IMR-90 (cell line): ENCODE data around the gene AKT1S1. TPM values are rescaled to one million over a fixed set of nuclear protein-coding genes. Genes with fewer than 3 reads are reported as not detected.

Experiments used
- ATAC-seq: fragments of 200-7000 bp; cut with Tn5 transposase; 2 replicates; pipeline ENCODE4 v1.9.1; 2020; ENCODE audit warnings: low read depth, mild to moderate bottlenecking, moderate library complexity
- BruUV-seq: library from RNA; stranded (reverse); fragments of 400-500 nt; replicated peaks from 2 replicates; lab custom pipeline; 2021; lab: Mats Ljungman, UMichigan
- CTCF ChIA-PET: fragments of 300-600 bp; formaldehyde crosslinking; extraction: SDS; loops from one replicate; lab custom pipeline; 2021; ENCODE audit warnings: antibody characterized with exemption; lab: Yijun Ruan, JAX
- POLR2A ChIA-PET: fragments of 300-600 bp; sonication (Branson Sonifier 250); formaldehyde crosslinking; loops from one replicate; lab custom pipeline; 2022; ENCODE audit warnings: antibody characterized with exemption; ENCODE audit not compliant: unreplicated experiment; lab: Charles Lee
- DNase-seq: peaks from one replicate; pipeline ENCODE4 v3.0.0; 2013
- H2AFZ ChIP-seq: replicated peaks from 2 replicates; pipeline ENCODE3; 2013; ENCODE audit warnings: low read length, mild to moderate bottlenecking; ENCODE audit not compliant: poor library complexity
- H2AK5ac ChIP-seq: 2 replicates; pipeline ENCODE4 v1.6.1; 2013; ENCODE audit warnings: low read depth, low read length, inconsistent platforms
- H2AK9ac ChIP-seq: replicated peaks from 2 replicates; pipeline ENCODE3; 2013; ENCODE audit warnings: mild to moderate bottlenecking, low read depth, low read length, moderate library complexity; ENCODE audit not compliant: poor library complexity
- H2BK120ac ChIP-seq: 2 replicates; pipeline ENCODE4 v1.6.1; 2013; ENCODE audit warnings: low read depth, low read length, inconsistent platforms
- H2BK15ac ChIP-seq: 3 replicates; pipeline ENCODE4 v1.6.1; 2013; ENCODE audit warnings: low read depth, low read length, inconsistent platforms
- H2BK20ac ChIP-seq: 2 replicates; pipeline ENCODE4 v1.6.1; 2013; ENCODE audit warnings: low read depth, mild to moderate bottlenecking, inconsistent platforms, low read length, moderate library complexity
- H2BK5ac ChIP-seq: 2 replicates; pipeline ENCODE4 v1.6.1; 2013; ENCODE audit warnings: mild to moderate bottlenecking, low read depth, low read length, inconsistent platforms; ENCODE audit not compliant: poor library complexity, severe bottlenecking
- H3K14ac ChIP-seq: replicated peaks from 2 replicates; pipeline ENCODE4 v1.6.1; 2013; ENCODE audit warnings: low read depth, low read length, inconsistent platforms
- H3K18ac ChIP-seq: 2 replicates; pipeline ENCODE4 v1.6.1; 2013; ENCODE audit warnings: low read depth, low read length, control low read depth
- H3K23ac ChIP-seq: 2 replicates; pipeline ENCODE4 v1.6.1; 2013; ENCODE audit warnings: low read depth, low read length, inconsistent platforms
- H3K27ac ChIP-seq: 2 replicates; pipeline ENCODE4 v1.5.1; 2013; ENCODE audit warnings: mild to moderate bottlenecking, control low read depth, low read length; ENCODE audit not compliant: insufficient read depth
- H3K27me3 ChIP-seq: 2 replicates; pipeline ENCODE4 v1.6.1; 2013; ENCODE audit warnings: low read length; ENCODE audit not compliant: control insufficient read depth, insufficient read depth
- H3K36me3 ChIP-seq: 2 replicates; pipeline ENCODE4 v1.6.1; 2013; ENCODE audit warnings: low read length, mixed read lengths; ENCODE audit not compliant: control insufficient read depth, insufficient read depth
- H3K4ac ChIP-seq: 2 replicates; pipeline ENCODE4 v1.6.1; 2013; ENCODE audit warnings: low read depth, low read length, inconsistent platforms
- H3K4me1 ChIP-seq: 2 replicates; pipeline ENCODE4 v1.6.1; 2013; ENCODE audit warnings: low read length, mixed read lengths; ENCODE audit not compliant: control insufficient read depth, insufficient read depth
- H3K4me2 ChIP-seq: 2 replicates; pipeline ENCODE4 v1.6.1; 2013; ENCODE audit warnings: low read depth, mild to moderate bottlenecking, control low read depth, low read length, moderate library complexity
- H3K4me3 ChIP-seq: 2 replicates; pipeline ENCODE4 v1.5.1; 2013; ENCODE audit warnings: low read depth, mild to moderate bottlenecking, control low read depth, low read length, moderate library complexity; ENCODE audit not compliant: insufficient read depth
- H3K56ac ChIP-seq: 2 replicates; pipeline ENCODE4 v1.6.1; 2013; ENCODE audit warnings: low read length, inconsistent platforms; ENCODE audit not compliant: insufficient read depth; ENCODE audit errors: extremely low read depth
- H3K79me1 ChIP-seq, 2 experiments: 2 replicates each; pipeline ENCODE4 v1.6.1; 2013; ENCODE audit warnings: low read length in 2 of 2, inconsistent platforms in 1 of 2, low read depth in 1 of 2
- H3K9ac ChIP-seq: 2 replicates; pipeline ENCODE4 v1.6.1; 2013; ENCODE audit warnings: low read depth, low read length, control low read depth
- H3K9me1 ChIP-seq: 2 replicates; pipeline ENCODE4 v1.6.1; 2013; ENCODE audit warnings: low read length, inconsistent platforms; ENCODE audit not compliant: insufficient read depth
- H3K9me3 ChIP-seq: 2 replicates; pipeline ENCODE4 v1.6.1; 2013; ENCODE audit warnings: low read length; ENCODE audit not compliant: control insufficient read depth, insufficient read depth
- H4K20me1 ChIP-seq: 2 replicates; pipeline ENCODE4 v1.6.1; 2013; ENCODE audit warnings: low read length, inconsistent platforms; ENCODE audit not compliant: insufficient read depth
- H4K5ac ChIP-seq: 2 replicates; pipeline ENCODE4 v1.6.1; 2013; ENCODE audit warnings: mild to moderate bottlenecking, low read depth, low read length, control low read depth
- H4K8ac ChIP-seq, 2 experiments: 2 replicates each; pipeline ENCODE4 v1.6.1; 2013; ENCODE audit warnings: low read depth in 2 of 2, low read length in 2 of 2, control low read depth in 1 of 2, inconsistent platforms in 1 of 2
- H4K91ac ChIP-seq: 2 replicates; pipeline ENCODE4 v1.6.1; 2013; ENCODE audit warnings: low read depth, low read length, inconsistent platforms; ENCODE audit not compliant: insufficient read depth
- CTCF ChIP-seq: conservative IDR thresholded peaks from 2 replicates; pipeline ENCODE4 v1.5.1; 2012; ENCODE audit warnings: mild to moderate bottlenecking, low read depth, low read length, improper control_type of control experiment
- FOS ChIP-seq: fragments of 150-350 bp; IDR thresholded peaks from 2 replicates; pipeline ENCODE4 v1.6.1; 2016; ENCODE audit warnings: low read depth, low read length
- MXI1 ChIP-seq: IDR thresholded peaks from 2 replicates; pipeline ENCODE4 v1.6.1; 2012; ENCODE audit warnings: low read depth, mild to moderate bottlenecking, low read length, moderate library complexity, borderline replicate concordance
- RAD21 ChIP-seq: IDR thresholded peaks from 2 replicates; pipeline ENCODE4 v1.6.1; 2012; ENCODE audit warnings: low read length, improper control_type of control experiment
- SMC3 ChIP-seq: fragments of 150-350 bp; IDR thresholded peaks from 2 replicates; pipeline ENCODE4 v1.6.1; 2016; ENCODE audit warnings: low read depth, mild to moderate bottlenecking, antibody characterized with exemption, low read length, moderate library complexity
- USF2 ChIP-seq: fragments of 150-350 bp; IDR thresholded peaks from 2 replicates; pipeline ENCODE4 v1.6.1; 2017; ENCODE audit warnings: mild to moderate bottlenecking, antibody characterized with exemption, low read length, low read depth
- WGBS, 2 experiments: methylation state at CpG; one replicate each; pipeline versions ENCODE4 v1.1.5 to v1.1.7; 2013; ENCODE audit warnings: missing lambda C conversion rate in 2 of 2; ENCODE audit not compliant: insufficient read length in 1 of 2; ENCODE audit errors: extremely low coverage in 2 of 2; 5-methylcytosine and 5-hydroxymethylcytosine counted together
- dilution Hi-C: fragments of 300-500 bp; cut with HindIII; formaldehyde crosslinking; loops from one replicate; pipeline ENCODE4 v1.14.3; 2018; ENCODE audit warnings: low sequenced_read_pairs; ENCODE audit not compliant: unreplicated experiment
- in situ Hi-C: fragments of 300-500 bp; cut with MboI; formaldehyde crosslinking; loops from 3 replicates; pipeline ENCODE4 v1.14.3; 2019; ENCODE audit warnings: low sequenced_read_pairs, inconsistent platforms, mixed read lengths
- intact Hi-C: fragments of 100-400 bp; cut with micrococcal nuclease; formaldehyde crosslinking; loops from 2 replicates; pipeline ENCODE4 v1.10.0; 2022
- polyA plus RNA-seq, 3 experiments: library from polyadenylated mRNA; depleted of rRNA; stranded (reverse); fragments of >200 nt; gene quantifications; 2 replicates each; pipeline ENCODE4 v1.2.3, GENCODE V29; 2012; ENCODE audit warnings: low replicate concordance in 1 of 3
- total RNA-seq: library from RNA; depleted of rRNA; stranded (reverse); fragments of >200 nt; gene quantifications from 2 replicates; pipeline ENCODE4 v1.2.3, GENCODE V29; 2012

Gene AKT1S1
- total and polyA plus RNA-seq, 2 of the 4 experiments (the other 2 are of a cell fraction): 3.6 to 54.4 TPM

- H3K23ac ChIP-seq: no peak overlapping the region
- H3K56ac ChIP-seq: no peak overlapping the region
- H3K9me3 ChIP-seq: peaks cover 6% of the 10 kb centered on the region; the same call in 1 of the 2 replicates
- no peak overlapping the region for H3K18ac ChIP-seq
- peaks cover 10% of the 10 kb centered on the region for H3K9me1 ChIP-seq
- CTCF ChIA-PET: no interaction called here
- dilution Hi-C loops: no loop called here
- H2AK5ac ChIP-seq: peak overlapping the region; percentile 33; the same call in 1 of the 2 replicates
- POLR2A ChIA-PET: no interaction called here
- DNase-seq: no peak
- H4K91ac ChIP-seq: no peak overlapping the region
- H3K4me1 ChIP-seq: peaks cover 7% of the 10 kb centered on the region
- no peaks in the 10 kb centered on the region for H3K27me3 ChIP-seq
- WGBS, 2 experiments: no CpG with 5 or more reads among the region's 9 CpGs
- TF ChIP-seq RAD21: no peak
- no peak for TF ChIP-seq SMC3
- no peak for TF ChIP-seq CTCF
- TF ChIP-seq USF2: no peak
- no peak for TF ChIP-seq FOS
- no peak for TF ChIP-seq MXI1
- peak overlapping the region; percentile 69 for H3K9ac ChIP-seq
- H4K5ac ChIP-seq: no peak overlapping the region
- no TSS peak for BruUV-seq
- peak overlapping the region; percentile 19; the same call in 1 of the 2 replicates for H3K4ac ChIP-seq
- H4K8ac ChIP-seq: peak overlapping the region in 1 of 2 experiments; percentile 29; a peak in 1 of 4 replicates
- ATAC-seq: no peak
- no peak overlapping the region for H2BK20ac ChIP-seq
- peaks cover 22 to 54% of the 10 kb centered on the region in 2 experiments for H3K79me1 ChIP-seq
- no peak overlapping the region for H2BK120ac ChIP-seq
- intact Hi-C loops: loop anchor here (5.0 kb wide), 1 partner anchor 149 kb away; the partner anchor contains the start of genes VRK3 and ZNF473
- H2AK9ac ChIP-seq: peak overlapping the region; percentile 91
- H3K36me3 ChIP-seq: peaks cover 40% of the 10 kb centered on the region
- H2BK15ac ChIP-seq: no peak overlapping the region
- no peak overlapping the region for H2BK5ac ChIP-seq
- H3K4me2 ChIP-seq: peak overlapping the region; percentile 96
- H2AFZ ChIP-seq: peak overlapping the region; percentile 94
- in situ Hi-C loops: no loop called here
- H4K20me1 ChIP-seq: no peaks in the 10 kb centered on the region; the same call in 1 of the 2 replicates
- H3K27ac ChIP-seq: no peak overlapping the region
- H3K14ac ChIP-seq: no peak overlapping the region
- H3K4me3 ChIP-seq: peak overlapping the region; percentile 63; the same call in 1 of the 2 replicates
These were observed 1.6 kb upstream of the AKT1S1 start for GRCh38 chr19:49878744-49879070.
